HG03108 (cell line): Measurements from ENCODE around the gene PHLDB1.
A peak's percentile ranks its signal among the peaks of the same experiment; 100 is the strongest.
"Not testable (repeated sequence)": the region's sequence is repeated elsewhere in the genome, so short reads cannot be mapped to it uniquely, and the experiment has no call there.

ENCODE experiments used
- ATAC-seq: cut with Tn5 transposase; IDR thresholded peaks from one replicate; pipeline ENCODE4 v1.9.1; 2021; ENCODE audit warnings: moderate library complexity; ENCODE audit not compliant: unreplicated experiment

PHLDB1 gene

GRCh38 chr11:118682372-118682771 lies 75.0 kb downstream of the PHLDB1 start:
- no peak for ATAC-seq

GRCh38 chr11:118682939-118683338 lies 75.5 kb downstream of the PHLDB1 start:
- not testable (repeated sequence) for ATAC-seq

- no peak for ATAC-seq
Observed at GRCh38 chr11:118684187-118684586, 76.8 kb downstream of the PHLDB1 start.

- ATAC-seq, result no peak
Observed at GRCh38 chr11:118687906-118688305, 80.5 kb downstream of the PHLDB1 start.

- not testable (repeated sequence) for ATAC-seq
Observed at GRCh38 chr11:118688339-118688738, 80.9 kb downstream of the PHLDB1 start.

GRCh38 chr11:118688851-118689502 lies 81.6 kb downstream of the PHLDB1 start:
- no peak for ATAC-seq

- ATAC-seq, result no peak
Observed at GRCh38 chr11:118689503-118689851, 82.1 kb downstream of the PHLDB1 start.

GRCh38 chr11:118689852-118690552 lies 82.6 kb downstream of the PHLDB1 start:
- peak; percentile 72 for ATAC-seq

- no peak for ATAC-seq
Observed at GRCh38 chr11:118690553-118691304, 83.3 kb downstream of the PHLDB1 start.

- no peak for ATAC-seq
Observed at GRCh38 chr11:118691926-118692830, 84.8 kb downstream of the PHLDB1 start.

GRCh38 chr11:118694185-118694584 lies 86.8 kb downstream of the PHLDB1 start:
- ATAC-seq, result no peak

- ATAC-seq, result no peak
Observed at GRCh38 chr11:118694771-118695170, 87.4 kb downstream of the PHLDB1 start.

GRCh38 chr11:118696673-118697226 lies 89.3 kb downstream of the PHLDB1 start:
- ATAC-seq, result no peak

GRCh38 chr11:118697346-118697745 lies 89.9 kb downstream of the PHLDB1 start:
- ATAC-seq, result no peak

GRCh38 chr11:118699506-118700220 lies 92.2 kb downstream of the PHLDB1 start:
- ATAC-seq, result no peak

- no peak for ATAC-seq
Observed at GRCh38 chr11:118703563-118704106, 96.2 kb downstream of the PHLDB1 start.

GRCh38 chr11:118705111-118705741 lies 97.8 kb downstream of the PHLDB1 start:
- ATAC-seq, result no peak

- no peak for ATAC-seq
Observed at GRCh38 chr11:118705791-118706545, 98.6 kb downstream of the PHLDB1 start.

GRCh38 chr11:118706546-118706825 lies 99.1 kb downstream of the PHLDB1 start:
- no peak for ATAC-seq
